Erythroblast (primary cell): ENCODE measurements around the gene GLIS1.
A peak's percentile ranks its signal among the peaks of the same experiment; 100 is the strongest.

Experiments used
- DNase-seq, 2 experiments: peaks; one replicate each; lab custom pipeline; 2025; lab: John Stamatoyannopoulos, UW
- GATA1 ChIP-seq: IDR thresholded peaks from 2 replicates; pipeline ENCODE4 v1.6.1; 2011; ENCODE audit warnings: low read depth, mild to moderate bottlenecking, control low read depth, low read length, moderate library complexity
- POLR2A ChIP-seq: IDR thresholded peaks from 2 replicates; pipeline ENCODE4 v1.6.1; 2011; ENCODE audit warnings: mild to moderate bottlenecking, low read length

The GLIS1 gene

DNA sequence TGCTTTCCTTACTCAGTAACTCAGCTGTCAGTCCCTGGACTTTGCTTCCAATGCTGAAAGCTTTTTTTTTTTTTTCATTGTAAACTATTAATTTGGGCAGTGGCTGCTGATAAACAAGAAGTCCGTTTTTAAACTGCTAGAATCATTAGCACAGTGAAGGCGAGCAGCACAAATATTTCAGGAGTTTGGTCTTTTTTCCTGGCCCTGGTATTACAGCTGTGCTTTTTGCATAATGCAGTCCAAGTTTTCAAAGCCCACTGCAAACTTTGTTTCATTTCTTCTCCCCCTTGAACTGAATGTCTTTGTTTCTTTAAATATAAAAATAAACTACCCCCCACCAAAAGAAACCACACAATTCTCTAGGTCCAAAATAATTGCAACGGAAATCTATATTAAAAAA lies 6.6 kb downstream of the GLIS1 start:
- no peak for DNase-seq
- no peak for TF ChIP-seq GATA1
- TF ChIP-seq POLR2A, result no peak

DNA sequence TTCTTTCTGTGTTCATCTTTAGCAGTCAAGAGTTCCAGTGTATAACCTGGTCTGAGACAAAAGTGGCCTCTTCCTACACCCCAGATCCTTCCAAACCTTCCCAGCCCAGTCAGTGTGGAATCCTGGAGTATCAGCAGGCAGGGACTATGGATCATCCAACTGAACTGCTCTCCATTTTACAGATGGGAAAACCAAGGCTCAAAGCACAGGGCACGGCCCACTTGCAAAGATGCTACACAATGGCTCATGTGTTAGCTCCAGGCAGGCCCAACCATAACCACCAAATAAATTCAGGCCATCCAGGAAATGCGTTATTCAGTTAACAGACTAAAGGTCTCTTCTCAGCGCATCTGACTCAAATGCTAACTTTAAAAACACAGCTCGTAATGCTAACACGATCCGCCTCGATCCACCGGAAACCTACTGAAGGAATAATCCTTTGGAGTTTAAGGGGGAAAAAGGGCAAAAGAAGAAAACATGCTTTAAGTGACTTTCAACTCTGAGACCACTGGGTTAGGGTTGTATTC lies 7.1 kb downstream of the GLIS1 start:
- no peak for DNase-seq
- TF ChIP-seq POLR2A (no peak), GATA1 (no peak)

DNA sequence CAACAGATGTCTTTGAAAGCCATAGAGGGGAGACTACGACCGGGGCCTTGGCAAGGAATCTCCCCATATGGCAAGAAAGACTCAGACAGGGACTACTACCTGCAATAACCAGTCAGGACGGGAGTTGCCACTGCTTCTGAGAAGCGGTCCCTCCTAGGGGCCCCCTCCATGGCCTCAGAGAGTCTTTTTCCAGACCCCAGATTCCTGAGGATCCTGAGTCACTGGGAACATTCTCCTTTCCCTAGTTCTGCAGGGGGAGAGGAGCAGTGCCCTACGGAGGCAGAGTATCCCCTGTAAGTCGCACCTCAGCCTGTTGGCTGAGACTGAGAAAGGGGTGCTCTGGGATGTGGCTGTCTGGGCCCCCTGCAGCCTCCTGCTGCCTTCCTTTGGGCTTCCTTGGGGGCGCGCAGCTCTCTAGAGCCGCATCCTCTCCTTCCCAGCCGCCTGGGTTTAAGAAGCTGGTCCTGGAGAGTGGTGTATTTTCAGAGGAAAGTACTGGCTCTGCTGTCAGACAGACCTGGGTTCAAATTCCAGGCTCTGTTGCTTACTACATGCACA lies 7.8 kb downstream of the GLIS1 start:
- DNase-seq, result no peak
- TF ChIP-seq GATA1 (no peak), POLR2A (no peak)

DNA sequence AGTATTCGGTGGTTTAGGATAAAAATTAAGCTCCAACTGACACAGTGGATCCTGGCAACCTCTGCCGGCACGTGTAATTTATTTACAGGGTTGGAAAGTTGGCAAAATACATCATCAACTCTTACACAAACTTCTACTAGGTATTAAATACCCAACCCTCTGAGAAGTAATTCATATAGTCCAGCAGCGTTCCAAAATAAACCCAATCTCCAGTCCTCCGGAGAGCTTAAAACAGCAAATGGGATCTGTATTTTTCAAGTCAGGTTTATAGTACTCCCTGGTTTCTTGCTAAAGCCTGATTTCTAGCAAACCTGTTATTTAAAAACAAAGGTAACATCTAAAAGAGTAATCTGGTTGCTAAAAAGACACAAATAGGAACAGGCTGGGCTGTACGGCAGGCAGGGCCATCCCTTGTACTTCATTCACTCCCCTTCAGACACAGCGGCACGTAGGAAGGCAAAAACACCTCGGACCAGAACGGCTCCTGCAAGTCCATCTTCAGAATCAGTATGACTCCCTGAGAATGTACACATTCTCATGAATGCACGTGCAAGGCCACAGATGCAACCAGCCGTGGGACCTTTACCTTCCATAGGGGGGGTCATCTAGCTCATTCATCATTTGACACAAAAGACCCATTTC lies 8.6 kb downstream of the GLIS1 start:
- TF ChIP-seq POLR2A (no peak), GATA1 (no peak)
- no peak for DNase-seq

DNA sequence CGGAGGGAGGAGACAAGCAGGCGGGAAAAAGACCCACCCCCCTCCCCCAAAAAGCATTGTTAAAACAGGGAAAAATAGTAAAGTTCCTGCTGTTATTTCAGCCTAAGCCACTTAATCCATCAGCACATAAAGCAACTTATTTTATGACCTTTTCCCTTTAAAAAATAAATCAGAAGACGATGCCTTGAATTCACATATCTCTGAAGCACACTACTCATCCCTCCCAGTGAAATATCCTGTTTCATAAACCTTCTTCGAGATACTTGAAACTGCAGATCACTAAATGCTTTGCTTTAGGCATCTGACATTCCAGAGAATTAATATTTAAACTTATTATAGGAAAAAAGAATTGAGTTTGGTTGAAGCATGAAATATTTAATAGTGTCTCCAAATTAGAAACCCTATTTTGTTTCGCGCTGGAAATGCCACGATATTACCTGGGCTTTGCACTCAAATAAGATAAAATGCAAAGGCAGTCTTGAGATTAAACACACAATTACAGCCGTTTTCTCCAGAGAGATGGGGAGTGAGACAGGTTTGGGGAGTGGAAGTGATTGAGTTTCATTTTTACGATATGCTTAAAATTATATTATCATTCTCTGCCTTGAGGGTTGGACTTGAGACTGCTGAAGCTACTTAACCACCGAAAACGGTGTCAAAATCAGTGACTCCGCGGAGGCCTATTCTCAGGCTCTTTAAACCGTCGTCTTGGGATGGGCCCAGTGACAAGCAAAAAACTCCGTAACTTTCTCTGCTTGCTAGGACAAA lies 9.3 kb downstream of the GLIS1 start:
- no peak for DNase-seq
- no peak for TF ChIP-seq GATA1

DNA sequence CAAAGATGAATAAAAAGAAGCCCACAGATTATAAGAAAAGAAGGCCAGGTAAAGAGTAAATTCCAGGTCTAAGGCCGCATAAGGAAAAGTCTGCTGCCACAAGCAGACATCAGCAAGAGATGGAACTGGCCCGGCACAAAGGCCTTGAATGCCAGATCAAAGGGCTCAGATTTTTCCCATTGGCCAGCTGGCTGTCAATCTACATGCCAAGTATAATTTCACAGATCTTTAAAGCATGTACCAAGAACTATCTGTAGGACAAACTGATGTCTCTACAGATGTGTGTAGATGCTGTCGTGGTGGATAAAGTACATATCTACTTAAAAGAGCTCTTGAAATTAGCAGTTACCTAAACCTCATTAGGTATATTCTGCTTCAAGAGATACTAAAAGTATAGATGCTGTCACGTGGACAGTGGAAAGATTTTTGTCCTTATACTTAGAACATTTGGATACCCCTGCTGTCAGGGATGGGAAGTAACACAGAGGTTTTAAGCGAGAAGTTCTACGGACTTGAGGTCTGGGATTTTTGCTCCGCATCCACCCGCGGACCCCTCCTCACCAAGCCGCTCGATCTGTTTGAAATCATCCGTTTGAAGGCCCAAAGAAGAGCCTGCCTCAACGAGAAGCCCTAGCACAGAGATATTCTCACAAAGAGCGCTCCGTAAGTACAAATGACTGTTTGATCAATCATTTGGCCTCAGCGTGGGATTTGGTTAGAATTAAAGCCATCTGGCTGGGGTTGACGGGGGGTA lies 10.1 kb downstream of the GLIS1 start:
- TF ChIP-seq POLR2A, result no peak
- TF ChIP-seq GATA1, result no peak
- no peak for DNase-seq

DNA sequence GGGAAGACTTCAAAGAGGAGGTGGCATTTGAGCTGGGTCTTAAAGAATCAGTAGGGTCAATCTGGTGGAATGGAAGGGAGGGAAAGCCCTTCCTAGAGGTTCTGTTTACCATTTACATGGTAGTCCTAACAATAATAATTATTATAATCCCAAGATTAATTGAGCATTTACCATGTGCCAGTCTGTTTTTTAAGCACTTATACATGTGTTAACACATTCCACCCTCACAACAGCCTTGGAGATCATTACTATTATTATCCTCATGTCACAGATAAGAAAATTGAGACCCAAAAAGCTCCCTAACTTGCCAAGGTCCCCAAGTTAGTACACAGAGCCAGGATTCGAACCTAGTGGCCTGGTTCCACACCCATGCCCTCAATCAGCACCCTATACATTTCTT lies 10.8 kb downstream of the GLIS1 start:
- TF ChIP-seq GATA1 (no peak), POLR2A (no peak)
- no peak for DNase-seq

DNA sequence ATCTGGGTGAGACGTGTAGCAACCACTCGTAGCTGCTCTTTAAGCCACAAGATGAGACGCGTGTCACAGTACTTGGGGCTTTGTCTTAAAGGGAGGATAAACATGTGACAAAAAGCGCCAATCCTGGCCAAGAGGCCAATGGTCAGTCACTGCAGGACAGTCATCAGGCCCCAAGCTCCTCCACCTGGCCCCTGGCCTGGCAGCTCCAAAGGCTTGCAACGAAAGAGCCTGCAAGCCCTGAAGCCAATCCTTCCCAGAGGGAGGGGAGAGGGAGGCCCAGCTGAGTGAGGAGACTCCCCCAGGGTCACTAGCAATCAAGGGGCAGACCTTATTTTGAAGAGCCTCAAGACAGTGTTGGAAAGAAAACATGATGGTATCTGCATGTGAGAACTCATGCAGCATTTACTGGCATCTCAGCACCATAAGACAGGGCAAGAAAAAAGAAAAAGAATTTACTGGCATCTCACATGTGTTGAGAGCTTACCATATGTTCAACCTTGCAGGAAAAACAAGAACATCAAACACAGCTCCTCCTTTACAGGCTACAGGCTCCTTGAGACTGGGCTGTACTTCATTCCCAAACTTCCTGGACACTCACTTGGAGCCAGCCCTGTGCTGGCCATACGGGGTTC lies 11.4 kb downstream of the GLIS1 start:
- DNase-seq, result no peak
- TF ChIP-seq POLR2A, result no peak
- TF ChIP-seq GATA1, result no peak

DNA sequence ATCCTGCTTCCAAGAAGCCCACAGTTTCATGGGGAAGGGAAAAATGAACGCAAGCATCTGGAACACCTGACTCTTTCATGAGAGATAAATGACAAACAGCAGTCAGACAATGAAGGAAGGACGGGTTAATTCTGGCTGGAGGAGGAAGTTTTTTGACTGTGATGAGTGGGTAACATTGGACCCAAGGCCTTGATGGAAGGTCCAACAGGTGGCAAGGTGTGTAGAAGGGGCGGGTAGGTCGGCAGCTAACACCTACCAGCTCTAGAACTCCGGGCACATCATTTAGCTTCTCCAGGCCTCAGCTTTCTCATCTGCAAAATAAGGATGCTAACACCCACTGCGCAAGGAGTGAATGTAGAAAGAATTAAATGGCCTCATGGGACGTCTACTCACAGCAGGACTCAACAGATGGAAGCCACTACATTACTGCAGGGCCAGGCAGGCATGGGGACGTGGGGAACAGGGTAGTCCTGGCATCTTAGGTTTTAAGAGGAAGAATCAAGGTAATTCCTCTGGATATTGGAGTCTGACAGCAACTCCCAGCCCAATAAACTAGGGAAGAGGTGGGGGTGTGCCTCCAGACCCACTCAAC lies 12.9 kb downstream of the GLIS1 start:
- no peak for DNase-seq

DNA sequence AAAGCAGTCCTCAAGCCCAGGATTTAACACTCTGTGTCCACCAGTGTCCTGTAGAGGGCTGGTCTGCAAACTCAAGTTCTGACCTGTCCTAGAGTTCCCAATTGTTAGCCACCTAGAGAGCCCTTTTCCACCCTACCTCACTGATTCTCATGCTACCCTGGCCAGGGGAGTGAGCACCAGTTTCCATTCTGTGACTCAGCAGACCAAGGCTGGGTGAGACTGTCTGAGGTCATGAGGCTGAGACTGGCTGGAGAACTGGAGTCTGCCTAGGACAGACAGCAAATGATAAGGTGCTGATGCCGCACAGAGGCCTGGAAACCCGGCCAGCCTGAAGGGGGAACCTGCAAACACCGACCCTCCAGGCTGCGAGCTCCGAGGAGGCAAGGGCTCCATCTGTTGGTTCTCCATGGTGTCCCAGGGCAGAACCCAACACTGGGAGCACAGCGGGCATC lies 13.7 kb downstream of the GLIS1 start:
- TF ChIP-seq POLR2A (no peak), GATA1 (no peak)
- peak in 1 of 2 experiments; percentile 7 for DNase-seq

More for the DNA sequence above, 12.9 kb downstream of the GLIS1 start:
- TF ChIP-seq GATA1, result no peak
- no peak for TF ChIP-seq POLR2A

DNA sequence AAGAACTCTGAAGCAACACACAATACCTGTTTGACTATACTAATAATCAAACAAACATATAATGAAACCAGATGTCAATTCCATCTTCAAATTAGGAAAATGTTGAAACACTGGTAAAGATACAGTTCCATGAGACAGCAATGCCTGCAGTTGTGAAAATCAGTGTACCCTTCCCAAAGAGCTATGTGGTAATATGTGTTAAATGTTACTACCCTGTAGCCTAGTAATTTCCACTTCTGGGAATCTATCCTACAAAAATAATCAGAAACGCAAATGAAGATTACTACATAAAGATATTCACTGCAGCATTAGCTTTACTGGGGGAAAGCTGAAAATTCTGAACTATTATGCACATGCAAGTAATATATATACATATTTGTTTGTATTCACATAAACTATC lies 16.9 kb downstream of the GLIS1 start:
- TF ChIP-seq POLR2A, result no peak

DNA sequence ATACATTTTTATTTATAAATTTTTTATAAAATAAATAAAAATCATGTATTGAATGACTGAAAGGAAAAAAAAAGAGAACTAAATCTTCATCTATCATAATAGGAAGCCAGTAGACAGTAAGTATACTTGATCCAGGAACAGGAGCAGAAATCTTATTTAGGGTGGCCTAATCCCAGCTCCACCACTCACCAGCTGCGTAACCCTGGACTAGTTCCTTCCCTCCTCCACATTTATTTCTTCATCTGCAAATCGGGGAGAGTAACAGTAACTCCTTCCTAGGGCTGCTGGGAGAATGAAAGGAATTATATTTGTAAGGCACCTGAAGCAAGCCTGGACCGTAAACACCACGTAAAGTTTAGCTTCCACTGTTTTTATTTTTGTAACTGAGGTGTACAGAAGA lies 17.9 kb downstream of the GLIS1 start:
- TF ChIP-seq POLR2A, result no peak
- TF ChIP-seq GATA1, result no peak
- DNase-seq, result no peak

More for the DNA sequence above, 16.9 kb downstream of the GLIS1 start:
- DNase-seq, result no peak

DNA sequence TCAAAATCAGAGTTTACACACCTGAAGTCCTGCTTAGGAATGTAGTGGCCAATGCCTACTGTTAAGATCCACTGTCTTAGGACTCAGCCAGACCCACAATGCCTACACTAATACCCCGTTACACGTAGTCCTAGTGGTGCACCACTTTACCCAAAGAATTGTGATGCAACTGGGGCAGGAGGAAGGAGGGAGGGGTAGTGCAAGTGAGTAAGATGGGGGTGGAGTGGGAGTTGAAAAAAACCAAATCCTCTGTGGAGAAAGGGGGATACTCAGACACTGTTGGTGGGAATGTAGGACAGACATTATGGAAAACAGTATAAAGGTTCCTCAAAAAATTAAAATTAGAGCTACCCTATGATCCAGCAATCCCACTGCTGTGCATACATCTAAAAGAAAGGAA lies 19.5 kb downstream of the GLIS1 start:
- TF ChIP-seq POLR2A, result no peak
- TF ChIP-seq GATA1, result no peak
- DNase-seq, result no peak
